ENCODE data around the gene EID3. TPM values are rescaled to one million over a fixed set of nuclear protein-coding genes. Genes with fewer than 3 reads are reported as not detected.

EID3 gene
- total and polyA plus RNA-seq, 4 donors = 0.17 to 6.4 (median 1.2) TPM

DNA sequence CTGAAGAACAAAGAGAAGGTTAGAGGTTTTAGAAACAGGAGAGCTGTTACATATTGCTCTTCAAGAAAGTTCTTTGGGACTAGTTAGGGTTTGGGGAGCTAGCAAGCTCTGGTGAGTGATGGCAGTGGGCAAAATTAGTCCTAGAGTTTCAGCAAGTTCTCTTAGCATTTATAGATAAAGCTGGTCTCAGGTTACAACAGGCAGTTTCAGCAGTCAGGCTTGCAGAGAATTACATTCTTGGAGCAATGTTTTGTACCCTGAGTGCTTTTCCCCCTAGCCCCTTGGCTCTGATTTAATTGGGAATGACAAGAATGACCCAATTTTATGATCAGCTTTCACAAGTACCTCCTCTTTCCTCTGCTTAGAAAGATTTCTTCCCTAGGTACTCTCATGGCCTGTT is 21.4 kb upstream of the EID3 start:
- Histone ChIP-seq H3K27ac (ENCODE audit: low read depth in 1 of 2, low read length in 2 of 2) (no peak overlapping the region), H3K9me3 (ENCODE audit: control insufficient read depth in 4 of 4, low read length in 3 of 4) (no peaks in the 10 kb centered on the region), H3K9ac (ENCODE audit: low read depth in 1 of 2, low read length in 2 of 2) (no peak overlapping the region), H3K36me3 (ENCODE audit: control insufficient read depth in 4 of 4, insufficient read depth in 3 of 4, low read depth in 1 of 4, low read length in 3 of 4) (no peaks in the 10 kb centered on the region), H3K4me3 (ENCODE audit: low read depth in 1 of 3, low read length in 3 of 3) (no peak overlapping the region), H3K27me3 (ENCODE audit: control insufficient read depth in 4 of 4, insufficient read depth in 4 of 4, low read length in 3 of 4) (no peaks in the 10 kb centered on the region), H3K4me1 (ENCODE audit: control insufficient read depth in 4 of 4, insufficient read depth in 4 of 4, low read length in 3 of 4) (peaks cover 0 to 8% (median 6%) of the 10 kb centered on the region in 4 donors)
- no peak for TF ChIP-seq EGR1 (IDR thresholded peaks at IDR 0.05; ENCODE audit: low read depth in 2 of 2)
- TF ChIP-seq FOXA2 (IDR thresholded peaks at IDR 0.05) = no peak
- TF ChIP-seq ZBTB33 (IDR thresholded peaks at IDR 0.05) = no peak
- no peak for TF ChIP-seq TAF1 (conservative IDR thresholded peaks at IDR 0.05)
- TF ChIP-seq FOXA1 (IDR thresholded peaks at IDR 0.05) = no peak
- no peak for TF ChIP-seq JUND (IDR thresholded peaks at IDR 0.05)
- DNase-seq (ENCODE audit: low spot score) = no peak

DNA sequence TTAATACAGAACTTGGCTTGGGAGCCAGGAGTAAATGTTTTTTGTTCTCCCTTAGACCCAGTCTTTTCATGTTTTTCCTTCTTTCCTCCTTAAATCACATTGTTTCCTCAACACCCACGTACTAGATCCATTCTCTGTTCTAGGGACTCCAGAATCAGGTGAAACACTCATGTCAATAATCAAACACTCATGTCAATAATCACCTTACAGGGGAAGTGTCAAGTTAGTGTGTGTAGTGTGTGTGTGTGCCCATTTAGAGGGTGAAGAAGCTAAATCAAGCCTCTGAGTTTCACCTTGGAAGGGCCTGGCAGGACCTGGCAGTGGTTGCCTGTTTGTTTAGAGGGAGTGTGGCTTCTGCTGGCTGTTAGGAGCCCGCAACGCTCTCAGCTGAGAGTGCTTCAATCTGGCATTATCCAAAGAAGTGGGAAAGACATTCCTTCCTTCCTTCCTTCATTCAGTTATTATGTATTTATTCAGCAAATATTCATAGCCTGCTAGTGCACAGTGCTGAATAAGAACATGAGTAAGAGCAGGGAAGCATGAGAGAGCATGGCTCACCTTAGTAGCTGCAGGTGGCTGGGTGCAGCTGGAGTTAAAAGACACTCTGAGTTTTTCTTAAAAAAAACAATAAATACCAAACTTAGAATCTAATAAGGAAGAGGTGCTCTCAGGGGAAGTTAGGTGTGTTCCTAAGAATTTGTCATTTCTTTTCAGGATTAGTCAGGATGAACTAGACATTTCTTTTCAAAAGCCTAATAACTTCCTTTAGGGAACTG is 17.6 kb upstream of the EID3 start:
- Histone ChIP-seq H3K4me3 (ENCODE audit: low read depth in 1 of 3, low read length in 3 of 3) (no peak overlapping the region), H3K4me1 (ENCODE audit: control insufficient read depth in 4 of 4, insufficient read depth in 4 of 4, low read length in 3 of 4) (peaks cover 3 to 27% (median 11%) of the 10 kb centered on the region in 4 donors), H3K9ac (ENCODE audit: low read depth in 1 of 2, low read length in 2 of 2) (peak overlapping the region; percentile 13 to 73), H3K27ac (ENCODE audit: low read depth in 1 of 2, low read length in 2 of 2) (peak overlapping the region; percentile 92 to 96), H3K27me3 (ENCODE audit: control insufficient read depth in 4 of 4, insufficient read depth in 4 of 4, low read length in 3 of 4) (no peaks in the 10 kb centered on the region), H3K36me3 (ENCODE audit: control insufficient read depth in 4 of 4, insufficient read depth in 3 of 4, low read depth in 1 of 4, low read length in 3 of 4) (peaks cover 0 to 2% (median 0%) of the 10 kb centered on the region in 4 donors), H3K9me3 (ENCODE audit: control insufficient read depth in 4 of 4, low read length in 3 of 4) (no peaks in the 10 kb centered on the region)
- no peak for DNase-seq (ENCODE audit: low spot score)
- TF ChIP-seq FOXA1 (IDR thresholded peaks at IDR 0.05) (no peak), JUND (IDR thresholded peaks at IDR 0.05) (no peak), HNF4A (conservative IDR thresholded peaks at IDR 0.05) (no peak)
- TF ChIP-seq, protein P1, sequence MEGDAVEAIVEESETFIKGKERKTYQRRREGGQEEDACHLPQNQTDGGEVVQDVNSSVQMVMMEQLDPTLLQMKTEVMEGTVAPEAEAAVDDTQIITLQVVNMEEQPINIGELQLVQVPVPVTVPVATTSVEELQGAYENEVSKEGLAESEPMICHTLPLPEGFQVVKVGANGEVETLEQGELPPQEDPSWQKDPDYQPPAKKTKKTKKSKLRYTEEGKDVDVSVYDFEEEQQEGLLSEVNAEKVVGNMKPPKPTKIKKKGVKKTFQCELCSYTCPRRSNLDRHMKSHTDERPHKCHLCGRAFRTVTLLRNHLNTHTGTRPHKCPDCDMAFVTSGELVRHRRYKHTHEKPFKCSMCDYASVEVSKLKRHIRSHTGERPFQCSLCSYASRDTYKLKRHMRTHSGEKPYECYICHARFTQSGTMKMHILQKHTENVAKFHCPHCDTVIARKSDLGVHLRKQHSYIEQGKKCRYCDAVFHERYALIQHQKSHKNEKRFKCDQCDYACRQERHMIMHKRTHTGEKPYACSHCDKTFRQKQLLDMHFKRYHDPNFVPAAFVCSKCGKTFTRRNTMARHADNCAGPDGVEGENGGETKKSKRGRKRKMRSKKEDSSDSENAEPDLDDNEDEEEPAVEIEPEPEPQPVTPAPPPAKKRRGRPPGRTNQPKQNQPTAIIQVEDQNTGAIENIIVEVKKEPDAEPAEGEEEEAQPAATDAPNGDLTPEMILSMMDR (IDR thresholded peaks at IDR 0.05; ENCODE audit: low read depth, low read length, missing input control) = no peak
- 71% methylated on average over 3 of the region's 3 CpGs for WGBS

- Histone ChIP-seq H3K36me3 (ENCODE audit: control insufficient read depth in 4 of 4, insufficient read depth in 3 of 4, low read depth in 1 of 4, low read length in 3 of 4) (peaks cover 2 to 4% (median 3%) of the 10 kb centered on the region in 4 donors), H3K9ac (ENCODE audit: low read depth in 1 of 2, low read length in 2 of 2) (peak overlapping the region; percentile 79 to 96), H3K27me3 (ENCODE audit: control insufficient read depth in 4 of 4, insufficient read depth in 4 of 4, low read length in 3 of 4) (no peaks in the 10 kb centered on the region), H3K4me3 (ENCODE audit: low read depth in 1 of 3, low read length in 3 of 3) (peak overlapping the region; percentile 72 to 86 (median 77)), H3K4me1 (ENCODE audit: control insufficient read depth in 4 of 4, insufficient read depth in 4 of 4, low read length in 3 of 4) (peaks cover 3 to 27% (median 11%) of the 10 kb centered on the region in 4 donors), H3K9me3 (ENCODE audit: control insufficient read depth in 4 of 4, low read length in 3 of 4) (no peaks in the 10 kb centered on the region), H3K27ac (ENCODE audit: low read depth in 1 of 2, low read length in 2 of 2) (peak overlapping the region; percentile 92 to 96)
- WGBS = under 1% methylated on average over 40 of the region's 40 CpGs
- peak; percentile 95 for DNase-seq (ENCODE audit: low spot score)
- TF ChIP-seq YY1 (IDR thresholded peaks at IDR 0.05) (peak; percentile 89), HNF4A (conservative IDR thresholded peaks at IDR 0.05) (peak; percentile 21 to 44), TAF1 (conservative IDR thresholded peaks at IDR 0.05) (peak; percentile 90), SP1 (IDR thresholded peaks at IDR 0.05) (peak; percentile 82), JUND (IDR thresholded peaks at IDR 0.05) (peak; percentile 48 to 65), FOXA1 (IDR thresholded peaks at IDR 0.05) (peak; percentile 27), EGR1 (IDR thresholded peaks at IDR 0.05; ENCODE audit: low read depth in 2 of 2) (peak in 1 of 2 donors; percentile 57), GABPA (IDR thresholded peaks at IDR 0.05 in 1 of 2, conservative IDR thresholded peaks at IDR 0.05 in 1 of 2) (no peak), NR2F2 (IDR thresholded peaks at IDR 0.05) (peak; percentile 42), RAD21 (IDR thresholded peaks at IDR 0.05) (peak; percentile 23 to 33), RXRA (IDR thresholded peaks at IDR 0.05) (peak; percentile 60 to 61), FOXA2 (IDR thresholded peaks at IDR 0.05) (no peak)
- TF ChIP-seq, protein P2, sequence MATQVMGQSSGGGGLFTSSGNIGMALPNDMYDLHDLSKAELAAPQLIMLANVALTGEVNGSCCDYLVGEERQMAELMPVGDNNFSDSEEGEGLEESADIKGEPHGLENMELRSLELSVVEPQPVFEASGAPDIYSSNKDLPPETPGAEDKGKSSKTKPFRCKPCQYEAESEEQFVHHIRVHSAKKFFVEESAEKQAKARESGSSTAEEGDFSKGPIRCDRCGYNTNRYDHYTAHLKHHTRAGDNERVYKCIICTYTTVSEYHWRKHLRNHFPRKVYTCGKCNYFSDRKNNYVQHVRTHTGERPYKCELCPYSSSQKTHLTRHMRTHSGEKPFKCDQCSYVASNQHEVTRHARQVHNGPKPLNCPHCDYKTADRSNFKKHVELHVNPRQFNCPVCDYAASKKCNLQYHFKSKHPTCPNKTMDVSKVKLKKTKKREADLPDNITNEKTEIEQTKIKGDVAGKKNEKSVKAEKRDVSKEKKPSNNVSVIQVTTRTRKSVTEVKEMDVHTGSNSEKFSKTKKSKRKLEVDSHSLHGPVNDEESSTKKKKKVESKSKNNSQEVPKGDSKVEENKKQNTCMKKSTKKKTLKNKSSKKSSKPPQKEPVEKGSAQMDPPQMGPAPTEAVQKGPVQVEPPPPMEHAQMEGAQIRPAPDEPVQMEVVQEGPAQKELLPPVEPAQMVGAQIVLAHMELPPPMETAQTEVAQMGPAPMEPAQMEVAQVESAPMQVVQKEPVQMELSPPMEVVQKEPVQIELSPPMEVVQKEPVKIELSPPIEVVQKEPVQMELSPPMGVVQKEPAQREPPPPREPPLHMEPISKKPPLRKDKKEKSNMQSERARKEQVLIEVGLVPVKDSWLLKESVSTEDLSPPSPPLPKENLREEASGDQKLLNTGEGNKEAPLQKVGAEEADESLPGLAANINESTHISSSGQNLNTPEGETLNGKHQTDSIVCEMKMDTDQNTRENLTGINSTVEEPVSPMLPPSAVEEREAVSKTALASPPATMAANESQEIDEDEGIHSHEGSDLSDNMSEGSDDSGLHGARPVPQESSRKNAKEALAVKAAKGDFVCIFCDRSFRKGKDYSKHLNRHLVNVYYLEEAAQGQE (IDR thresholded peaks at IDR 0.05) = peak; percentile 95
- TF ChIP-seq, protein P3, sequence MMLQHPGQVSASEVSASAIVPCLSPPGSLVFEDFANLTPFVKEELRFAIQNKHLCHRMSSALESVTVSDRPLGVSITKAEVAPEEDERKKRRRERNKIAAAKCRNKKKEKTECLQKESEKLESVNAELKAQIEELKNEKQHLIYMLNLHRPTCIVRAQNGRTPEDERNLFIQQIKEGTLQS (IDR thresholded peaks at IDR 0.05) = peak; percentile 35
Measured at GRCh38 chr12:104286516-104287482, 16.7 kb upstream of the EID3 start.

Data from liver (tissue), 9 donors.